MM.1S (cell line): Measurements from ENCODE around the gene PLXNA2.

ENCODE experiments used
- DNase-seq: peaks from one replicate; pipeline ENCODE4 v3.0.0-alpha.2; 2015
- H2AFZ ChIP-seq: fragments of 300-600 bp; sonication (generic); 2 replicates; pipeline ENCODE4 v1.6.0; 2016; ENCODE audit warnings: antibody characterized with exemption, low read length
- H3F3A ChIP-seq: fragments of 300-600 bp; sonication (generic); 2 replicates; pipeline ENCODE4 v1.6.1; 2016; ENCODE audit warnings: mild to moderate bottlenecking, antibody characterized with exemption, low read length, moderate library complexity, mixed read lengths; ENCODE audit not compliant: insufficient read depth
- H3K27ac ChIP-seq: fragments of 300-600 bp; sonication (generic); 2 replicates; pipeline ENCODE4 v1.5.1; 2016; ENCODE audit warnings: mild to moderate bottlenecking, low read length
- H3K27me3 ChIP-seq: fragments of 300-600 bp; sonication (generic); replicated peaks from 2 replicates; pipeline ENCODE4 v1.6.0; 2016; ENCODE audit warnings: low read length; ENCODE audit not compliant: insufficient read depth
- H3K36me3 ChIP-seq: fragments of 300-600 bp; sonication (generic); replicated peaks from 2 replicates; pipeline ENCODE4 v1.6.1; 2016; ENCODE audit warnings: mild to moderate bottlenecking, low read length, mixed read lengths; ENCODE audit not compliant: insufficient read depth
- H3K4me1 ChIP-seq: fragments of 300-600 bp; sonication (generic); 2 replicates; pipeline ENCODE4 v1.6.1; 2016; ENCODE audit warnings: low read length, mixed read lengths
- H3K4me2 ChIP-seq: fragments of 300-600 bp; sonication (generic); 2 replicates; pipeline ENCODE4 v1.6.0; 2016; ENCODE audit warnings: low read depth, low read length
- H3K4me3 ChIP-seq: fragments of 300-600 bp; sonication (generic); 2 replicates; pipeline ENCODE4 v1.5.1; 2016; ENCODE audit warnings: low read length, mixed read lengths
- H3K79me2 ChIP-seq: fragments of 300-600 bp; sonication (generic); 2 replicates; pipeline ENCODE4 v1.6.1; 2016; ENCODE audit warnings: mixed run types, low read length, mixed read lengths
- H3K9ac ChIP-seq: fragments of 300-600 bp; sonication (generic); 2 replicates; pipeline ENCODE4 v1.6.1; 2016; ENCODE audit warnings: low read length, mixed read lengths
- H3K9me2 ChIP-seq: fragments of 300-600 bp; sonication (generic); replicated peaks from 2 replicates; pipeline ENCODE4 v1.6.1; 2016; ENCODE audit warnings: mild to moderate bottlenecking, low read length, mixed read lengths; ENCODE audit not compliant: insufficient read depth
- H3K9me3 ChIP-seq: fragments of 300-600 bp; sonication (generic); replicated peaks from 2 replicates; pipeline ENCODE4 v1.6.1; 2016; ENCODE audit warnings: mild to moderate bottlenecking, low read length, mixed read lengths; ENCODE audit not compliant: insufficient read depth
- H4K20me1 ChIP-seq: fragments of 300-600 bp; sonication (generic); 2 replicates; pipeline ENCODE4 v1.6.1; 2016; ENCODE audit warnings: mild to moderate bottlenecking, low read length, moderate library complexity, mixed read lengths; ENCODE audit not compliant: insufficient read depth
- CTCF ChIP-seq: fragments of 300-600 bp; sonication (generic); IDR thresholded peaks from 2 replicates; pipeline ENCODE4 v1.5.1; 2016; ENCODE audit warnings: antibody characterized with exemption, low read length, mixed read lengths
- EZH2 ChIP-seq: fragments of 300-600 bp; sonication (generic); optimal IDR thresholded peaks from 2 replicates; pipeline ENCODE3; 2017; ENCODE audit warnings: low read depth, mild to moderate bottlenecking, antibody characterized with exemption, low read length, mixed read lengths
- EZH2phosphoT487 ChIP-seq: fragments of 300-600 bp; sonication (generic); IDR thresholded peaks from 2 replicates; pipeline ENCODE4 v1.6.1; 2018; ENCODE audit warnings: antibody characterized with exemption, low read length

PLXNA2 gene

GRCh38 chr1:208231881-208232661, 12.1 kb downstream of the PLXNA2 start:
- no peak for DNase-seq
- Histone ChIP-seq H3K9ac (no peak overlapping the region), H4K20me1 (no peaks in the 10 kb centered on the region), H3F3A (no peaks in the 10 kb centered on the region), H3K4me2 (no peak overlapping the region), H3K4me1 (no peaks in the 10 kb centered on the region; the same call in 1 of the 2 replicates), H3K9me3 (no peaks in the 10 kb centered on the region), H3K79me2 (no peaks in the 10 kb centered on the region), H3K27me3 (no peaks in the 10 kb centered on the region), H2AFZ (no peak overlapping the region), H3K9me2 (no peaks in the 10 kb centered on the region), H3K27ac (no peak overlapping the region), H3K36me3 (no peaks in the 10 kb centered on the region), H3K4me3 (no peak overlapping the region)
- TF ChIP-seq EZH2phosphoT487 (no peak), EZH2 (no peak), CTCF (no peak)

- DNase-seq: no peak
- no peaks in the 10 kb centered on the region for H3K27me3 ChIP-seq
- no peak for TF ChIP-seq EZH2
- no peak for TF ChIP-seq EZH2phosphoT487
- no peak for TF ChIP-seq CTCF
- H3K36me3 ChIP-seq: no peaks in the 10 kb centered on the region
- no peaks in the 10 kb centered on the region for H3F3A ChIP-seq
- no peaks in the 10 kb centered on the region for H3K4me1 ChIP-seq
- no peaks in the 10 kb centered on the region for H3K9me3 ChIP-seq
- H3K4me3 ChIP-seq: no peak overlapping the region
- no peak overlapping the region for H3K9ac ChIP-seq
- no peaks in the 10 kb centered on the region for H4K20me1 ChIP-seq
- H3K79me2 ChIP-seq: no peaks in the 10 kb centered on the region
- H3K9me2 ChIP-seq: no peaks in the 10 kb centered on the region
- H3K27ac ChIP-seq: no peak overlapping the region
- no peak overlapping the region for H2AFZ ChIP-seq
- no peak overlapping the region for H3K4me2 ChIP-seq
These were observed 13.3 kb downstream of the PLXNA2 start for GRCh38 chr1:208230668-208231529.

GRCh38 chr1:208228550-208228949, 15.6 kb downstream of the PLXNA2 start:
- no peaks in the 10 kb centered on the region for H3F3A ChIP-seq
- H3K27ac ChIP-seq: no peak overlapping the region
- H3K79me2 ChIP-seq: no peaks in the 10 kb centered on the region
- H3K9me2 ChIP-seq: no peaks in the 10 kb centered on the region
- H3K36me3 ChIP-seq: no peaks in the 10 kb centered on the region
- no peak for DNase-seq
- no peak for TF ChIP-seq EZH2
- TF ChIP-seq EZH2phosphoT487: no peak
- TF ChIP-seq CTCF: no peak
- no peaks in the 10 kb centered on the region for H3K9me3 ChIP-seq
- H3K9ac ChIP-seq: no peak overlapping the region
- no peak overlapping the region for H2AFZ ChIP-seq
- no peak overlapping the region for H3K4me3 ChIP-seq
- H3K4me2 ChIP-seq: no peak overlapping the region
- H3K4me1 ChIP-seq: no peaks in the 10 kb centered on the region
- no peaks in the 10 kb centered on the region for H3K27me3 ChIP-seq
- no peaks in the 10 kb centered on the region for H4K20me1 ChIP-seq
